ENCODE measurements around the gene SEC24C.

DNA sequence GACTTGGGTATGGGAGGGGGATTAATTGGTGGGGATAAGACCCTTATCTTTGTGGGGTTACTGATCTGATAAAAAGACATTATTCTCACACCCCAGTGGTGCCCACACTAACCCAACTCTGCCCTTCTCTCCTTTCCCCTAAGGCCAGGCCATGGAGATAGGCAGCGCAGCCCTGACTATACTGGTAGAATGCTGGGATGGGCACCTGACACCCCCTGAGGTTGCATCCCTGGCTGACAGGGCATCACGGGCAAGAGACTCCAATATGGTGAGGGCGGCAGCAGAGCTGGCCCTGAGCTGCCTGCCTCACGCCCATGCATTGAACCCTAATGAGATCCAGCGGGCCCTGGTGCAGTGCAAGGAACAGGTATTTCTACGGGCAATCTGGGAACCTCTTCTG lies 53.9 kb downstream of the SEC24C start:
- TF ChIP-seq CTCF (IDR thresholded peaks at IDR 0.05; ENCODE audit: low read depth, low read length) (no peak), EZH2phosphoT487 (IDR thresholded peaks at IDR 0.05; ENCODE audit: low read depth) (no peak)
